GM12864 (cell line): ENCODE data around the gene RIC8B.

Source experiments
- DNase-seq: peaks from one replicate; pipeline ENCODE4 v3.0.0-alpha.2; 2011; ENCODE audit warnings: low read depth
- H3K4me3 ChIP-seq: 2 replicates; pipeline ENCODE4 v1.5.1; 2011; ENCODE audit warnings: mild to moderate bottlenecking, low read depth, low read length, control low read depth
- TF ChIP-seq, protein P1 (sequence below): IDR thresholded peaks from 2 replicates; pipeline ENCODE4 v1.5.1; 2011; ENCODE audit warnings: low read depth, mild to moderate bottlenecking, moderate library complexity, low read length, control low read depth, inconsistent platforms; ENCODE audit errors: missing control alignments

The RIC8B gene

DNA sequence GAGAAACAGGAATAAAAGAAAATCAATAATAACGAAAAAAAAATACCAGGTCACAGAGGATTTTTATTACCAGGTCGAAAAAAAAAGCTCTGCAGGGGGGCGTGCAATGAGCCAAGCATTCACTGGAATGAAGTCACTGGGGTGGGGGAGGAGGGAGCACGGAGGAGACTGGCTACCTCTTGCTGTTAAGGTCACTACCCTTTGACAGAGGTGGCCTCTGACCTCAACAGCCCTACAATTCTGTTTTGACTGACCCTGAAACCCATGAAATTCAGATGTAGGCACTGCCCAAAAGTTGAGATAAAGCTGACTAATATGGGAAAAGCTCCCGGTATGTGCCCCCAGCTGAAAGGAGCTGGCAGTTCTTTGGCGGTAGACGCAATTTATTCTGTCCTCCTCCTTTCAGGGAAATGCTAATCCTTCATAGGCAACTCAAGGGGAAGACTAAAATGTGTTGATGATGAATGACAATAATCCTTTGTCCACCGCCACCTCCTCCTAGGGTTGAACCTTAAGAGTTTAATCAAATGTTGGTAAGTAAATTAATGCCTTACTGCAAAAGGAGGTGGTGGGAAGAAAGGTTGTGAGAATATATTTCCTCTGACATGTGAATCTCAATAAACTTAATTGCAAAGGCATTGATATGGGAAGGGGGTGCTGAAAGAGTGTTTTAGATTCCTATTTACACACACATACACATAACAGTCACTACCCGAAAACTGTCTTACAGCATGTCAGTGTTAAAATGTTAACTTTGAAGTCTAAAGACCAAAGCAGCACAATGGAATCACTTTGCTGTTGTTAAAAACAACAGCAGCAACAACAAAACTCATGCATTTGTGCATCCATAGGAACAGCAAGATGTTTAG lies 6.3 kb upstream of the RIC8B start:
- H3K4me3 ChIP-seq: no peak overlapping the region
- TF ChIP-seq, protein P1, sequence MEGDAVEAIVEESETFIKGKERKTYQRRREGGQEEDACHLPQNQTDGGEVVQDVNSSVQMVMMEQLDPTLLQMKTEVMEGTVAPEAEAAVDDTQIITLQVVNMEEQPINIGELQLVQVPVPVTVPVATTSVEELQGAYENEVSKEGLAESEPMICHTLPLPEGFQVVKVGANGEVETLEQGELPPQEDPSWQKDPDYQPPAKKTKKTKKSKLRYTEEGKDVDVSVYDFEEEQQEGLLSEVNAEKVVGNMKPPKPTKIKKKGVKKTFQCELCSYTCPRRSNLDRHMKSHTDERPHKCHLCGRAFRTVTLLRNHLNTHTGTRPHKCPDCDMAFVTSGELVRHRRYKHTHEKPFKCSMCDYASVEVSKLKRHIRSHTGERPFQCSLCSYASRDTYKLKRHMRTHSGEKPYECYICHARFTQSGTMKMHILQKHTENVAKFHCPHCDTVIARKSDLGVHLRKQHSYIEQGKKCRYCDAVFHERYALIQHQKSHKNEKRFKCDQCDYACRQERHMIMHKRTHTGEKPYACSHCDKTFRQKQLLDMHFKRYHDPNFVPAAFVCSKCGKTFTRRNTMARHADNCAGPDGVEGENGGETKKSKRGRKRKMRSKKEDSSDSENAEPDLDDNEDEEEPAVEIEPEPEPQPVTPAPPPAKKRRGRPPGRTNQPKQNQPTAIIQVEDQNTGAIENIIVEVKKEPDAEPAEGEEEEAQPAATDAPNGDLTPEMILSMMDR: no peak
- no peak for DNase-seq

DNA sequence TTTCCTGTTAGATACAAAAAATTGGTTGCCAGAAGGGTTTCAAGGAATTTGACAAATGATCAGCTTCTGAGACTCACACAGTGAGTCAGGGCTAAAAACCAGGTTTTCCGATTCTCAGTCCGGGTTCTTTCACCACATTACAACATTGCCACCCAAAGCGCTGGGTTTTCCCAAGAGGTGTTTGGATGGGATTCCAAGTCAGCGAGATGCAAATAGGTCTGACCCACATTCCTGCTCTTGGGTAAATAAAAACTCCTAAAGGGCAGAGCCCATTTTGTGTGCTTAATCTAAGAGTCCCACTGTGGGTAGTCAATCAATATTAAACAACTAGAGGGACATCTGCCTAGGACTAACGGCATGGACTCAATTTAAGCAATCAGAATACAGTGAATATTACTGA lies 5.4 kb upstream of the RIC8B start:
- H3K4me3 ChIP-seq: no peak overlapping the region
- no peak for DNase-seq
- TF ChIP-seq, protein P1: no peak

DNA sequence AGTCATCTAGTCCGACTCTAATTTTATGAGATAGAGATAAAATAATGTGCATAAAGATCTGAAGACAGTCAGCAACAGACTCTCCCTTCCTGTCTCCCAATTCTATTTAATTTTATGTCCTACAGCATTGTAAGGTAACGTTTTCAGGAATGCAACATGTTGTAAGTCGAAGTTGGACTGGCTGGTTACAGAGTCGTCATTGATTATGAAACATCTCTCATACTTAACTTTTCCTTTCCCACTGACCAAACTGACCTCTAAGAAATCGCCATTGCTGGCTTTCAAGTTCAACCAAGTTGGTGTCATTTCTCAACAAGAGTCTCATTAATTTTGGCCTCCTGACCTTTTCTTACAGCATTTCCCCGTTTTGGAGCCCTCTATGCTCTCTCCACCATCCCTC lies 4.9 kb upstream of the RIC8B start:
- no peak overlapping the region for H3K4me3 ChIP-seq
- TF ChIP-seq, protein P1: no peak
- no peak for DNase-seq

DNA sequence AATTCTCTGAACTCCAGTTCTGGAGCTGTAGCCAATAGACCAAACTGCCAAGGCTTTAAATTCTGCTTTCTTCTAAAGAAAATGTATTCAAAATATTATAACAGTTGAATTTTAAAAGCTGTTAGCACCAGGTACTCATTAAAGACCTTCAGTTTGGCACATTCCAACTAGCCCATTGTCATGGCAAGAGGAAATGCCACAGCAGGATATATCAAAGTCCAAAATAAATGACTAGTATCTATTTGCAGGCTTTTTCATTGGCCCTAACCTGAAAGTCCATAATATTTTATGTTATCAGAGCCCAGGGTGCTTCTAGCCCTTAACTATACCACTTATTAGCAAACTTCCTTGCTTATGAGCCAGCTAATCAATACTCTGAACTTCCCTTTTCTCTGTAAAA lies 3.1 kb upstream of the RIC8B start:
- TF ChIP-seq, protein P1: no peak
- DNase-seq: no peak
- no peak overlapping the region for H3K4me3 ChIP-seq

DNA sequence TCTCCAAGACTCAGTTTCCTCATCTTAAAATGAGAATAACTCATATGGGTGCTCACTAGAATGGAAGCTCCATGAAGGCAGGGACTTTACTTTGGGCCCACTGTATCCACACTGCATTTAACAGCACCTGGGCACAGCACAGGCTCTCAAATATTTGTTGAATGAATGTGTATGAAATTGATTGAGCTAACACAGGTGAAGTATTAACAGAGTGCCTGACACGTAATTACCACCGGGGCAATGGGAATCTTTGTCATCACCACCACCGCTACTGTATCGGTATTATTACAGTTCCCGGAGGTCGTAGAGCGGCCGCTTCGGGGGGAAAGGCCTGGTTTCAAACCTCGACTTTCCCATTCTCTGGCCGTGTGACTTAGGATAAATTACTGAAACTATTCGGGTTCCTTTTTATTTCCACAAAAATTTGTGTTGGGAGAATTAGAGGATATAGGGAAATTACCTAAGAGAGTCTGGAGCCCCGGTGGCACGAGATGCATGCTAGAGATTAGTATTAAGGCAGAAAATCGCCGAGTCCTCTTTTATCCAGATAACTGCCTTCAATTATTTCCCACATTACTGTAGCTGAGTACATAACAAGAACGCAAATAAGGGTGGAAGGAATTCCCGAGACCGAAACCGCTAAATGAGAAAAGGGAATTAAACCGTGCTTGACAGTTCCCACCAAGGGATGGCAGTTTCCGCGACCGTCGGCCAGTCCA lies 1.0 kb upstream of the RIC8B start:
- peak overlapping the region; percentile 64 for H3K4me3 ChIP-seq
- TF ChIP-seq, protein P1: no peak
- no peak for DNase-seq

DNA sequence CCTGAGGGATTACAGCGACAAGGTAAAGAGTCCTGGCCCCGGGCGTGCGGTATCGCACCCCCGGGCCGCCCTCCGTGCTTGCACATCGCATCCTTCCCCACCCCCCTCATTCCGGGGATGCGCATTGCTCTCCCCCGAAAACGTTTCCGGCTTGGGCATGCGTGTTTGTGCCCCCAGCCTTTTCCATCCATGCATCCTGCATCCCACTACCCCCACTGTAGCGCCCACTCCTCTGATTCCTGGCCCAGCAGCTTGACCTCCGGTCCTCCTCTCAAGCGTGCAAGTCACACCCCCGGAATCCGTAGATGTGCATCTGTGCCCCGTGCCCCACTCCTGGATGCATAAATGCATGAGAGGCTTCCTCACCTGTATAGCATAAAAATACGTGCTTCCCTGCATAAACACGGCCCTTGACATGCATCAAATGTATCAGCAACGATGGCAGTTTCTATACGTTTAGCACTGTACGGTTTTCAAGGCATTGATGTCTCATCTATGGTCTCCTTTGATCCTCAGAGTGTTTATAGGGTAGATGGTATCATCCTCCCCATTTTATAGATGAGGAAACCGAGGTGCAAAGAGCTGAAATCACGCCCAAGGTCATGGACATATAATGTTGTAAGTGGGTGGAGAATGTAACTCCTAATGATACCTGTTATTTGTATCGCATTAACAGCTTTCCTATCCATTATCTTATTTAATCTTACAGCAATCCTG lies 484 bp downstream of the RIC8B start:
- TF ChIP-seq, protein P1: peak; percentile 16
- H3K4me3 ChIP-seq: peak overlapping the region; percentile 64
- DNase-seq: no peak
